Neutrophil (primary cell): ENCODE results near the gene XPO6.
"Not testable (repeated sequence)": the region's sequence is repeated elsewhere in the genome, so short reads cannot be mapped to it uniquely, and the experiment has no call there.

Source experiments
- H3K27ac ChIP-seq: fragments of 200-600 bp; sonication (generic); 2 replicates; pipeline ENCODE4 v1.5.1; 2016; ENCODE audit warnings: mild to moderate bottlenecking, moderate library complexity
- H3K27me3 ChIP-seq: fragments of 200-600 bp; sonication (generic); 2 replicates; pipeline ENCODE4 v1.6.0; 2016; ENCODE audit warnings: mild to moderate bottlenecking
- H3K36me3 ChIP-seq: fragments of 200-600 bp; sonication (generic); 2 replicates; pipeline ENCODE4 v1.5.1; 2017
- H3K4me1 ChIP-seq, 2 experiments: fragments of 200-600 bp in 1 of 2; sonication (generic) in 1 of 2; 1 replicate in 1 of 2; 2 replicates in 1 of 2; pipeline versions ENCODE4 v1.5.1 to v1.6.1; 2013 to 2016; ENCODE audit warnings: low read depth in 1 of 2, low read length in 1 of 2, mild to moderate bottlenecking in 1 of 2, moderate library complexity in 1 of 2; ENCODE audit not compliant: control insufficient read depth in 1 of 2, insufficient read depth in 1 of 2
- H3K4me3 ChIP-seq, 2 experiments: fragments of 200-600 bp in 1 of 2; sonication (generic) in 1 of 2; 1 replicate in 1 of 2; 2 replicates in 1 of 2; pipeline ENCODE4 v1.5.1; 2013 to 2016; ENCODE audit warnings: low read depth in 1 of 2, low read length in 1 of 2, mild to moderate bottlenecking in 1 of 2, moderate library complexity in 1 of 2
- H3K9me3 ChIP-seq: fragments of 200-600 bp; sonication (generic); 2 replicates; pipeline ENCODE4 v1.5.1; 2016
- CTCF ChIP-seq: fragments of 200-600 bp; sonication (generic); IDR thresholded peaks from 2 replicates; pipeline ENCODE4 v1.5.1; 2016; ENCODE audit warnings: antibody characterized with exemption

Gene XPO6

DNA sequence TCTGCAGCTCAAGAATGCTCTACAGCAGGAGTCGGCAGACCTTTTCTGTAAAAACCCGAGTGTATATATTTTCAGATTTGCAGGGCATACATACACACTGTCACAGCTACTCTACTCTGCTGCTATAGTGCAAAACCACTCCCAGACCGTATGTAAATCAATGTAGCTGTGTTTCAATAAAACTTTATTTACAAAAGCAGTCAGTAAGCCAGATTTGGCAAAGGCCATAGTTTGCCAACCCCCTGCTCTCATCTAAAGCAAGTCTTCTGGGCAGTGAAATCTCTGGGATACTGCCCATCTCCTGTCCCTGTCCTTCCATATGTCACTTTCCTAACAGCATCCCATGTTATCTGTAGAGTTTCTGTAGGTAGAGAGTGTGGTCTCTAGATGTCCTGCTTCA, 91.0 kb downstream of the XPO6 start:
- peaks cover 100% of the 10 kb centered on the region for H3K36me3 ChIP-seq
- H3K4me1 ChIP-seq: peaks cover 0 to 4% of the 10 kb centered on the region in 2 experiments
- peak overlapping the region; percentile 53 for H3K27ac ChIP-seq
- no peak overlapping the region for H3K4me3 ChIP-seq
- no peak for TF ChIP-seq CTCF
- peaks cover 7% of the 10 kb centered on the region for H3K9me3 ChIP-seq
- no peaks in the 10 kb centered on the region for H3K27me3 ChIP-seq

- Histone ChIP-seq H3K4me3 (no peak overlapping the region), H3K27ac (peak overlapping the region; percentile 58), H3K36me3 (peaks cover 100% of the 10 kb centered on the region), H3K9me3 (peaks cover 4% of the 10 kb centered on the region), H3K27me3 (no peaks in the 10 kb centered on the region), H3K4me1 (no peaks in the 10 kb centered on the region)
- TF ChIP-seq CTCF: no peak
These were observed 93.1 kb downstream of the XPO6 start for GRCh38 chr16:28118637-28119036.

DNA sequence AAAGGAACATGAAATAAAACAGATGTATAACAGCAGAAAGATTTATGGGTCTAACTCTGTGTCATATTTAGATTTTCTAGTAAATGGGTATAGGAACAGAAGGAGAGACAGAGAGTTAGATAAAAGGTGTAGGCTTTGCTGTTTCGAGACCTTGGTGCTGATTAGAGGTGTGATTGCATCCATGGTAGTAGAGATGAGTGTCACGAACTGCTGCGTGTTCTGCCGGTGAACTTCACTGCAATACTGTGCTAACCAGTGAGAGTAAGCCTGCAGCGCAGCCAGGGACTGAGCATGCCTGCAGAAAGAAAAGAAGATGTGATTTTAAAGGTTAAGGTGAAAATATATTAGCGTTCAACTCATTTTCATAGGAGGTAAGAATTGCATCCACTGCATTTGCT, 94.6 kb downstream of the XPO6 start:
- Histone ChIP-seq H3K27ac (peak overlapping the region; percentile 6), H3K4me1 (no peaks in the 10 kb centered on the region), H3K9me3 (peaks cover 4% of the 10 kb centered on the region), H3K27me3 (no peaks in the 10 kb centered on the region), H3K36me3 (peaks cover 100% of the 10 kb centered on the region), H3K4me3 (no peak overlapping the region)
- TF ChIP-seq CTCF: no peak

- not testable (repeated sequence) for H3K4me1 ChIP-seq, H3K9me3 ChIP-seq, H3K27me3 ChIP-seq, H3K4me3 ChIP-seq
- Histone ChIP-seq H3K36me3 (peaks cover 100% of the 10 kb centered on the region), H3K27ac (peak overlapping the region; percentile 62)
These were observed 95.9 kb downstream of the XPO6 start for GRCh38 chr16:28115866-28116265.

DNA sequence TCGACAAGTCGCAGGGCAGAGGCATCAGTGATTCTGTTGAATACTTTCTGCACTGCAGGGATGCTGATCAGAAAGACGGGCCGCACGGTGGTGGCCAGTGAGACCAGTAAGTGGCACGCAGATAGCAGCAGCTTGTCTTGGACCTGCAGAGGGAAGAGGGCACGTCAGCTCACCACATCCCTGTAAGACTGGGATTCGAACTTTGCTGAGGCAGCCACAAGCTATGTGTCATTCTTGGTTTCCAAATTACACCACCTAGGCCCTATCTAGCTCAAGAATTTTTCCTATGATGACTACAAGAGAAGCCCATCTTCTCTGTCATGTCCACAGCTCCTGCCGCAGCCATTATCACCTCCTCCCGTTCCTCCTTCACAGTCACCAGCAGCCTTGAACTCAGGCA, 98.9 kb downstream of the XPO6 start:
- H3K36me3 ChIP-seq: peaks cover 100% of the 10 kb centered on the region
- peak overlapping the region; percentile 87 for H3K27ac ChIP-seq
- H3K4me3 ChIP-seq: no peak overlapping the region
- H3K4me1 ChIP-seq: peaks cover 33 to 34% of the 10 kb centered on the region in 2 experiments
- peaks cover 4% of the 10 kb centered on the region for H3K9me3 ChIP-seq
- no peak for TF ChIP-seq CTCF
- no peaks in the 10 kb centered on the region for H3K27me3 ChIP-seq

DNA sequence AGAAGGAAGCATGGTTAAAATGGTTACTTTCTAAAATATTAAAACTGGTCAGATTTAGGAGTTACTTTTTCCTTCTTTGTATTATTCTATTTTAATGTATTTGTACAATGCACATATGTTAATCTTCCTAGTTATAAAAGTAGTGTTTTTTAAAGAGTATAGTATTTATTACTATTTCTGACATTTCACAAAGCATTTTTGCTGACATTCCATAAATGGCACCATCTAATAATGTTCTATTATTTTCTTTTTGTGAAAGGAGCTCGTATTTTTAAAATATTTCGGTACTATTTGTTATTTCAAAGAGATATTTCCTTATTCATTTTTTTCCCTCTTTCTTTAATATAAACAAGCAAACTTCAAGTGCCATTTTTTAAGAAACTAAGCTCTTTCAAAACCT, 100.8 kb downstream of the XPO6 start:
- no peak for TF ChIP-seq CTCF
- Histone ChIP-seq H3K36me3 (peaks cover 100% of the 10 kb centered on the region), H3K4me1 (peaks cover 33 to 34% of the 10 kb centered on the region in 2 experiments), H3K9me3 (no peaks in the 10 kb centered on the region), H3K27ac (peak overlapping the region; percentile 87), H3K27me3 (no peaks in the 10 kb centered on the region), H3K4me3 (peak overlapping the region in 1 of 2 experiments; percentile 33)
